Limb (tissue), 2 donors: ENCODE results near the gene ATP12A.
"Not testable (repeated sequence)": the region's sequence is repeated elsewhere in the genome, so short reads cannot be mapped to it uniquely, and the experiment has no call there.

Experiments
- DNase-seq, 2 donors: peaks; one replicate each; pipeline ENCODE4 v3.0.0-alpha.2; 2016; ENCODE audit errors: extremely low spot score in 2 of 2

Gene ATP12A

GRCh38 chr13:24730873-24731567 is 50.8 kb downstream of the ATP12A start:
- not testable (repeated sequence) for DNase-seq

- no peak for DNase-seq
These were observed 54.7 kb downstream of the ATP12A start for GRCh38 chr13:24734950-24735349.

GRCh38 chr13:24737042-24737441 is 56.8 kb downstream of the ATP12A start:
- no peak for DNase-seq

- no peak for DNase-seq
These were observed 58.2 kb downstream of the ATP12A start for GRCh38 chr13:24738366-24738847.

GRCh38 chr13:24740014-24740890 is 60.0 kb downstream of the ATP12A start:
- DNase-seq: no peak

- DNase-seq: no peak
These were observed 60.9 kb downstream of the ATP12A start for GRCh38 chr13:24741016-24741662.

- DNase-seq: no peak
These were observed 61.6 kb downstream of the ATP12A start for GRCh38 chr13:24741791-24742190.

- DNase-seq: peak in 1 of 2 donors; percentile 62
These were observed 62.1 kb downstream of the ATP12A start for GRCh38 chr13:24742294-24742693.

- DNase-seq: no peak
These were observed 62.8 kb downstream of the ATP12A start for GRCh38 chr13:24742977-24743376.

GRCh38 chr13:24744247-24744646 is 64.0 kb downstream of the ATP12A start:
- no peak for DNase-seq

GRCh38 chr13:24745516-24745860 is 65.3 kb downstream of the ATP12A start:
- no peak for DNase-seq

- DNase-seq: peak in 1 of 2 donors; percentile 50
These were observed 65.8 kb downstream of the ATP12A start for GRCh38 chr13:24745861-24746617.

GRCh38 chr13:24746618-24747247 is 66.5 kb downstream of the ATP12A start:
- peak in 1 of 2 donors; percentile 57 for DNase-seq

GRCh38 chr13:24747248-24748060 is 67.2 kb downstream of the ATP12A start:
- peak in 1 of 2 donors; percentile 61 for DNase-seq

- no peak for DNase-seq
These were observed 67.8 kb downstream of the ATP12A start for GRCh38 chr13:24748061-24748400.

GRCh38 chr13:24759197-24759596 is 79.0 kb downstream of the ATP12A start:
- DNase-seq: no peak
